ENCODE data around the gene TEDC1.

Gene TEDC1

DNA sequence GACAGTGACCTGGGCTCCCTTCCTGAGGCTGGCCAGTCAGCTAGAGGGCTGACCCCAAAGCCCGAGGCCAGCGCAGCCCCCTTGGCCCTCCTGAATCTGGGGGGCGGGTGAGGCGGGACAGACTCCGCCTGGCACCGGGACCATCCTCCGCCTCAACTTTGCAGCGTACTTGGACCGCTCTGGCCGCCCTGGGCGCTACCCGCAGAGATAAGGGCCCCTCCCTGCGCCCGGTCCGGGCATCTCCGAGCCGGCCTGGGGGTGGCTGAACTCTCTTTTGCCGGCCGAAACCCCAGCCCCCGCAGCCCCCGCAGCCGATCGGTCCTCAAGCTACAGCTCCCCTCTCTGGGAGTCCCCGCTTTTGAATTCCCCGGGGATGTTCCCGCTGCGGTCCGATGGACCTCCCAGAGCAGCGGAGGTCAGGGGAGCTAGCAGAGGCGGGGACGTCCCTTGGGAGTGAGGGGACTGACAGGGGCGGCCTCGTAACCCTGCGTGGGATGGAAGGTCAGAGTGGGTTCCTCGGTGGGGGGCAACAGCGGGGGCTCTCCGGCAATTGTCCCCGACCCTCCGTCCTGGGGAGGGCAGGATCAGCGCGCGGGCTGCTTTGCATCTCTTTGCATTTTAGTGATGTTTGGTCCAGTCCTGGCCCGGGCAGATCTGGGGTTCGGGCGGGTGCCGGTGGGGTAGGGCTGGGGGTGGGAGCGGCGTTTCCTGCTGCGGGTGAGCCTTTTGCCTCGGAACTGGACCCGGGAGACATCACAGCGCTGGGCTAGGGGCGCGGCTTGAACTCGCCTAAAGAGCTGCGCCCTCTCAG lies 4.7 kb upstream of the TEDC1 start, which contains the start of gene CRIP1:
TSS of gene CRIP1 (plus strand) at position 724 of the 811 bp plus-strand sequence. CDS start 374 bp downstream, outside the sequence.
- DNase-seq, result no peak

DNA sequence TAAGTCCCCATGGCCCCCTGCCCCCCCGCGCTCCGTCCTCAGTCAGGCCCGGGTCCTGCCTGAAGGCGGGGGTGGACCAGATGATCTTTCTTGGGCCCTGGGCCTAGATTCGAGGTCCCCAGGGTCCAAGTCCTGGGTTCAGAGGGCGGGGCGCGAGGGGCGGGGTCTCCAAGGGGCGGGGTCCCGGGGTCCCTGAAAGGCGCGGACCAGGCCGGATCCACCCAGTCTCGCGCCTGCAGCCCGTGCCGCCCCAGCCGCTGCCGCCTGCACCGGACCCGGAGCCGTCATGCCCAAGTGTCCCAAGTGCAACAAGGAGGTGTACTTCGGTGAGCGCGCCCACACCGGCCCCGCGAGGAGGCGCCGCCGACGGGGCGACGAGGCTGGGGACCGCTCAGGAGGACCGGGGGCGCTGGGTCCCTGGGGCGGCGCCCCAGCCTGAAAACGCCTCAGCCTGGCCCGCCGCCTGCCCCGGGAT lies 4.0 kb upstream of the TEDC1 start:
- peak; percentile 34 for DNase-seq

DNA sequence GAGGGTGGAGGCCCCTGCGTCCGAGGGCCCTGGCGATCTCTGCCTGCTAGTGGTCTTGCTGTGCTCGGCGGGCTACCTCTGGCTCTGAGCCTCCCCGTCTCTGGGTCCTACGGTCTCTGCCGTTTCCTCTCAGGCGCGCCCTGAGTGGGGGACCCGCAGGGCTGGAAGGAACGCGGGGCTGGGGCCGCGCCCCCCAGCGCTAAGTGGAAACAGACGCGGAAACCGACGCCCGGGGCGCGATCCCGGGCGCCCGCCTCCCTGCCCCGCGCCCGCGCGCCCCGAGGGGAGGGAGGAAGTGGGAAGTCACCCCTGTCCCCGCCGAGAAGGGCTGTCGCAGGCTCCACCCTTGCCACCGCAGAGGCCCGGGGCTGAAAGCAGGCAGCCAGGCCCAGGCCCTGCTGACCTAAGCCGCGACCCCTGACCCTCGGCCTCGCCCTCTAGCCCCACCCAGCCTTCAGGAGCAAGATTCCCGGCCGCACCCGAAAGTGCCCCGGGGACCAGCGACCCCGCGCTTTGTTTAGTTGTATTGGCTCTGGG lies 3.5 kb upstream of the TEDC1 start:
- DNase-seq, result peak; percentile 59

DNA sequence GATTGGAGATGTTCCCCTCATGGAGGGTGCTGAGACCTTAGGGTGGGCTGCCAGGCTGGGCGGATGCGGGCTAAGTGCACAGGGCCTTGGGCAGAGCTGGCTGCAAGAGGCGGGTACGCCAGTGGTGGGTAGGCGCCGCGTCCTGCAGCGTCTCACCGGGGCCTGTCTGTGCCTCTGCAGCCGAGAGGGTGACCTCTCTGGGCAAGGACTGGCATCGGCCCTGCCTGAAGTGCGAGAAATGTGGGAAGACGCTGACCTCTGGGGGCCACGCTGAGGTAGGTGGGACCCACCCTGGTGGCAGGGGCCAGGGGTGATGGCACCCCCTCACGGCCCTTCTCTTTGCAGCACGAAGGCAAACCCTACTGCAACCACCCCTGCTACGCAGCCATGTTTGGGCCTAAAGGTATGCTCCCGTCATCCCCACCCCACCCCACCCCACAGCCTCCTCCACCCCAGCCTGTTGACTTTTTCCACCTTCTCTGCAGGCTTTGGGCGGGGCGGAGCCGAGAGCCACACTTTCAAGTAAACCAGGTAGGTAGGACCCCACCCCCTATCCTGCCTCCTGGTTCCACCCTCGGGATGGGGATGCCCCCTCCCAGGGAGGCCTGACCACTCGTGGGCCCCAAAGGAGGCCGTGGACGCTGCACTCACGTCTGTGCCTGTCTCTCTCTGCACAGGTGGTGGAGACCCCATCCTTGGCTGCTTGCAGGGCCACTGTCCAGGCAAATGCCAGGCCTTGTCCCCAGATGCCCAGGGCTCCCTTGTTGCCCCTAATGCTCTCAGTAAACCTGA lies 2.9 kb upstream of the TEDC1 start:
- DNase-seq, result no peak

DNA sequence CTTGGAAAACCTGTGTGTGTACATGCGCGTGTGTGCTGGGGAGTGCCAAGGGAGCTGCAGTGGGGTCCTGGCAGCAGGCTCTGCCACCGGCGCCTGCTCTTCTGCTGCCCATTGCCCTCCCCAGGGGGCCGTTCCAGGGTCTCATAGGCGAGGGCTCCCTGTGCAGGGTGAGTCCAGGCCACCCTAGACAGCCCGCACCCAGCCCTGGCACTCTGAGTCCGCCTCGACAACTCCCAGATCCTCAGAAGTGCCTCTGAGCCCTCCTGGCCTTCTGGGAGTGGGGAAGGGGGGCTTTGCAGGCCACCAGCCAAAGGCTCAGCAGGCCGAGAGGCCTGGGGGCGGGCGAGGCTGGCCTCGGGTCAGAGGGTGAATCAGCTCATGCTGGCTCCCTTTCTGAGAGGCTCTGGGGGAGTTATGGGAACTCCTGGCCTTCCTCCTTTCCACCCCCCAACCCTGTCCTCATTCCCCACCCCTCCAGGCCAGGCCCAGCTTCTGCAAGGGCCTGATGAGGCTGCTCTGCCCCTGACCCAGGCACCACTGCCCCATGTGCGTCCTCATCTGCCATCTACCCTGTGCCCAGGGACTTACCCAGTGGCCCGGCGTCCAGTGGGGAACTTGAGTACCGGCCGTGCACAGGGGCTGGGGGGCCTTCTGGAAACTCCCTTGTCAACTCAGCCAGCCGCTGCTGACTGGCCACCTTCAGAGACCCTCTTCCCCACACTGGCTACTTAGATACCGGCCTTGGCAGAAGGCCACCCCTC lies 2.1 kb upstream of the TEDC1 start:
- DNase-seq, result no peak

DNA sequence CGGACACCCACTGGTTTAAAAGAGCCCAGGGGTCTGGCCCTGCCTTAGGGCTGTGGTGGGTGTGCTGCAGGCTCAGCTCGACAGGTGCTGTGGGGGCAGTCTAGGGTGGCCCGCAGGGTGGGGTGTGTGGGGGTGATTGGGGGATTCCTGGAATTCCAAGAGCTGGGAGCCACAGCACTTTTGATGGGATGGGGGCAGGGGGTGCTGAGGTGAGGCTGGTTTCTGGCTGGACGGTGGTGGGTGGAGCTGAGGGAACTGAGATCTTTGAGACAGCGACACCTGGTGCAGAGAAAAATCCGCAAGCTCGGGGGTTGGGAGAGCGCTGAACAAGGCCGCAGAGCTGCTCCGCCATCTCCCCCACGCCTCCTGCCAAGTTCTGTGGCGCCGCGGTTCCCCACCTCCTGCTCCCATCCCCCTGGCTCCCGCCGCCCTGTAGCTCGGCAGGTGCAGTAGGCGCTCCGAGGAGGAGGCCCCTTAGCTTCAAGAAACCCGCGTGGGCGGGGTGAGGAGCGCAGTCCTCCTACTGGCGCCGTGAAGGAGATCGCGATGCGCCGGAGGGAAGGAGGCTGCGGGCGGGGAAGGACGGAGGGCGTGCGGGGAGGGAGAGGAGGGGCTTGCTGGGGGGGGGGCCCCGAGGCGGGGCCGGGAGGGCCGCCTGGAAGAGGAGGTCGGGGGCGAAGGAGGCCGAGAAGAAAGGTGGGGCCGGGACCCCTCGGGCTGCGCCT lies 1.3 kb upstream of the TEDC1 start:
- peak; percentile 79 for DNase-seq

DNA sequence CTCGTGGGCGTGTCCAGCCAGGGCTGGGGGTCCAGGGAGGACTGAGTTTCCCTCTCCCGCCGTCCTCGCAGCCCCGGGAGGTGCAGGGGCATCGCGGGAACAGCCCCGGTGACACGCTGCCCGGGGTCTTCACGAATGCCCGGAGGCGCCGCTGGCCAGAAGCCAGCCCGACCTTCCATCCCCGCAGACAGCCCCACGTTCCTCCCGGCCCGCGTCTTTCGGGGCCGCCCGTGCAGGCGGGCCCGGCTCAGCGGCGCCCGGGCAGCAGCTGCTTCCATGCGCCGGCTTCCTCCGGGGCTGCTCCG lies 827 bp upstream of the TEDC1 start:
- DNase-seq, result no peak

DNA sequence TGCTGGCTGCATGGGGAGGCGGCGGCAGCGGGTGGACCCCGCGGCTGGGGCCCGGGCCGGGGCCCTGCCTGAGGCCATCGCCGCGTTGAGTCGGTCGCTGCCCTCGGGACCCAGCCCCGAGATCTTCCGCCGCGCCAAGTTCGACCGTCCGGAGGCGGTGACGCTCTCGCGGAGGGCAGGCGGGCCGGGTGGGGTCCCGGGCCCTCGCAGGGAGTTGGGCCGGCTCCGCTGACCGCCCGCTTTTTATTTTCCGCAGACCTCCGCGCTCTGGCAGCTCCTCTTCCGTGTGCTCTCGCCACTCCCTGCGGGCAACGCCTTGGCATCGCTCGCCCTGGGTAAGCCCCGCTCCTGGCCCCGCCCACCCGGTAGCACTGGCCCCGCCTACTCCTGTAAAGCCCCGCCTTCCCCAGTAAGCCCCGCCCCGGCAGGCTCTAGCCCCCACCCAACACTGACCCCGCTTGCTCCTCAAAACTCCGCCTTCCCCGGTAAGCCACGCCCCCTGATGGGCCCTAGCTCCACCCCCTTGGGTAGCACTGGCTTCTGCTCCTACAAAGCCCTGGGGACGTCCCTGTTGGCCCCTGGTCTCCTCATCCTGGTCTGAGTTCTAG lies 424 bp downstream of the TEDC1 start:
- peak; percentile 90 for DNase-seq

DNA sequence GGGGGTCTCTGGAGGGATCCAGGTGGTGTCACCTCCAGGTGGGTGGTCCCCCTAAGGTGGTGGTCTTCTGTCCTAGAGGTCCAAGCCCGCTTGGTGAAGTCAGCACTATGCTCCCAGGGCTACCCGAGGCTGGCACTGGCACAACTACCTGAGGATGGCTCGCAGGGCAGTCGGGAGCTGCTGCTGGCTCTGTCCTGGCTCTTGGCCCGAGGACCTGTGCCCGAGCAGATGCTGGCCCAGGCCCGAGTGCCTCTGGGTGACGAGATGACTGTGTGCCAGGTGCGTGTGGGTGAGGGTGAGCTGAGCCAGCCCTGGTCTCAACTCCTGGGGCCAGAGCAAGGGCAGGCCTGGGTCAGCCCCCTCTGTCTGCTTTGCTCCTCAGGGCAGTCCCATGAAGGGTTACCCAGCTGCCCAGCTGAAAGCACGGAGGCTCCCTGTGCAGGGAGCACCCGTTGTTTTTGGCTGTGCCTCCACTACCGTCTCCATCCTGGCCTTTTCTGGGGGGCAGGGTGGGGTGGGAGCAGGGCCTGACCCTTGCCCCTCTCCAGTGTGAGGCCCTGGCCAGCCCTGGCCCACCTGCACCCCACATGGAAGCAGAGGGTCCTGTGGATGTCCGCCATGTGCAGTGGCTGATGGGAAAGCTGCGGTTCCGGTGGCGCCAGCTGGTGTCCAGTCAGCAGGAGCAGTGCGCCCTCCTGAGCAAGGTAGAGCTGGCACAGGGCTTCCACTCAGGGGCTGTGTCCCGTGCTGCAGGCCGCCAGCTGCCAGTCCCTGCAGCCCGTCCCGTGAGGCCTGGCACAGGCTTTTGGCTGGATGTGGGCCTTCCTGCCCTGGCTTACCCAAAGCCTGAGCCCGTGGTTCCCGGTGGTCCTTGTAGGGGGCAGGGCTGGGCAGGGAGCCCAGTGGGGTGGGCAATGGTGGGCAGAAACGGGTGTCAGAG lies 1.3 kb downstream of the TEDC1 start:
- DNase-seq, result no peak

DNA sequence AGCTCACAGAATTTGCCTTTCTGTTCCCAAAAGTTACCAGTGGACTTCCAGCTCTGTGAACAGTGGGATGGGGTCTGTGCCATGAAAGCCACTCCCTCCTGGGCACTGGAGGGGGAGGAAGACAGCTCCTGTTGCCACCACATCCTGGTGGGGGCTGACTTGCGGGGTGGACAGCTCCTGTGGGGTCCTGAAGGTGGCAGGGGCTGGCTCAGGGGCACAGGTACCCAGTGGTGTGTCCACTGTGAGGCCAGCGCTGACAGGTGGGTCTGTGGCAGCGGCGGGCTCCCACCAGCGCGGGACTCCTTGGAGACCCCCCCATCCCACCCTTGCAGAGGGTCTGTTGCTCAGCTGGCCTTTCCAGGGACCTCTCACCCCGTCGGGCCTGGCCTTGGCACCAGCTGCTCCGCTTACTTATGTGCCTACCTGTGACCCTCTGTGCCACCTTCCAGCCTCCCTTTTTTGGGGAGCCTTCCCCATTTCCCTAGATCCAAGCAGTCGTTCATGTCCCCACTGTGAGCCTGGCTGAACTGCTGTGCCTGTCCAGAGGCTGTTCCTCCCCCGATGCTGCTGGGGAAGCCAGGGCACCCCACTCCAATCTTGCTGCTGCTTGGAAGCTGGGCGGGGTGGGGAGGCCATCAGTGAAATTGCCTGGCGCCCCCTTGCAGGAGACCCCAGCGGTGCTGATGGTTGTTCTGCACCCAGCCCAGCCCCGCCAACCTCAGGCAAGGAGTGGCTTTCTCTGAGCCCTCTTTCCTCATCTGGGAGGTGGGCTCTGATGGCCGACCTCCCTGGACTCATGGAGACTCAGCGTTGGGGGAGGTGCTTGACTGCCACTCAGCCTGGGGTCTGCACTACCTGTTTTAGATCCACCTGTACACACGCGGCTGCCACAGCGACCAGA lies 2.2 kb downstream of the TEDC1 start:
- no peak for DNase-seq

DNA sequence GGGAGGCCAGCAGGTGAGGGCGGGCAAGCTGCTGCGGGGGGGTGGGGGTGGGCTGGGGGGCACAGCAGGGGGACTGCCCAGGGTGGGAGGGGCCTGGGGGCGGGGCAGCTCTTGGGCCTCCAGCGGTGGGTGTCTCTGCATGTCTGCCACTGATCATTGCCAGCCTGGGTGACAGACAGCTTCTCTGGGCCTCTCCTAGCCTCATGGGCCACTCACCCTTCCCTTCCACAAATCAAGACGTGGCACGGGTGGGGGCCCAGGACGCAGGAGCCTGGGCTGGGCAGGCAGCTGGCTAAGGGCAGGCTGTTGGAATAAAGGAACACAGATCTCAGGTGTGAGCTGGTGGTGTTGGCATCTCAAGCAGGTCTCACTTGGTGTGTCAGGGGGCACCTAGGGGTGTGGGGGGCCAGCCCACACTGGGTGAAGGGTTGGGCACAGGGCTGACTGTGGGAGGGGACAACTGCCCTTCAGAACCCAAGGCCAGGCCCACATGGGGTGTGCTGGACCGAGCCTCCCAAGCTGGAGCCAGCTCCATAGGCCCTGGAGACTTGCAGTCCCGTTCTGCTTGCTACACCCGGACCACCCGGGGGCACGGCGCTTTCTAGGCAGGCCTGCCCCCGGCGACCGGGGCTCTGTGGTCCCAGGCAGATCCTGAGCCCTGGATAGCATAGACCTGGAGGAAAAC lies 3.0 kb downstream of the TEDC1 start:
- DNase-seq, result no peak

DNA sequence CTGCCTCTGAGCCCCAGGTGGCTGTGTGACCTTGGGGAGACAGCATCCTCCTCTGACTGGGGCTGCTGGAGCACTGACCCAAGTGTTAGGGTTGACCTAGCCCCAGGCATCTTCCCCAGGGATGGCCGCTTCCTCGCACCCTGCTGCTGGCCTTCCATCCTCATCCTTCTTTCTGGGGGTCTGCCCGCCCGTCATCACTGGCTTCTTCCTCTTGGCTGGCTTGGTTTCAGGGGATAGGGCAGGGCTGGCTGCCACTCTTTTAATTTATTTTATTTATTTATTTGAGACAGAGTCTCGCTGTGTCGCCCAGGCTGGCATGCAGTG lies 3.5 kb downstream of the TEDC1 start:
- DNase-seq, result no peak

DNA sequence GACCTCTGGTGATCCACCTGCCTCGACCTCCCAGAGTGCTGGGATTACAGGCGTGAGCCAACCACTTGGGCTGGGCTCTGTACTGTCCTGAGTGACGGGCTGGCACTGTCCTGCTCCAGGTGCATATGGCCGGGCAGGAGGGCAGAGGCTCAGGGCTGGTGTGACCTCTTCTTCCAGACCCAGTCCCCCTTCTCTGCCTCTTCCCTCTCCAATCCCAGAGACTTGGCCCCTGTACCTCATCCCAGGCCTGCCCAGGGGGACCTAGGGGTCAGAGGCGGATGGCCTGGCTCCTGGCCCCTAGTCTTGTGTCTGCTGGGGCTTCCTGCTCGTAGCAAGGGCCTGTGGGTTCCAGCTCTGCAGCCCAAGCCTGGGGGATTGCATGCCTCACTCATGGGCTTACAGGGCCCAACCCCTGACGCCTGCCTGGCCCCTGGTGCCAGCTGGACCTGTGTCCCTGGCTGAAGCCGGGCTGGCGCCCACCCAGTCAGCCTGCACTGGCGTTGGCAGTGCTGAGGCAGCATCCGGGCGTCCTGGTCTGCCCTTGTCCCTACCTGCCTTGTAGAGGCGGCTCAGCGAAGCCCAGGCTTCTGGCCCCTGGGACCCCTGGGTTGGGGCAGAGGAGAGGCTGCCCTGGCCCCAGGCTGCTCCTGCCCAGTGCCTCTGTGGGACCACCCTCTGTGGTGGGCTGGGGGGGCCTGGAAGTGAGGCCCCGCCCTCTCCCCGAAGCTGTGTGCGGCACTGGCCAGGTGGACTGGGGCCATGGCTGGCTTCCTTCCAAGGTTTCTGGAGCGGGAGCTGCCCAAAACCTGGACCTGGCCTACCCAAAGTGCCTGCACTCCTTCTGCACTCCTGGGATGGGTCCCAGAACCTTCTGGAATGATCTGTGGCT lies 4.3 kb downstream of the TEDC1 start:
- DNase-seq, result no peak

DNA sequence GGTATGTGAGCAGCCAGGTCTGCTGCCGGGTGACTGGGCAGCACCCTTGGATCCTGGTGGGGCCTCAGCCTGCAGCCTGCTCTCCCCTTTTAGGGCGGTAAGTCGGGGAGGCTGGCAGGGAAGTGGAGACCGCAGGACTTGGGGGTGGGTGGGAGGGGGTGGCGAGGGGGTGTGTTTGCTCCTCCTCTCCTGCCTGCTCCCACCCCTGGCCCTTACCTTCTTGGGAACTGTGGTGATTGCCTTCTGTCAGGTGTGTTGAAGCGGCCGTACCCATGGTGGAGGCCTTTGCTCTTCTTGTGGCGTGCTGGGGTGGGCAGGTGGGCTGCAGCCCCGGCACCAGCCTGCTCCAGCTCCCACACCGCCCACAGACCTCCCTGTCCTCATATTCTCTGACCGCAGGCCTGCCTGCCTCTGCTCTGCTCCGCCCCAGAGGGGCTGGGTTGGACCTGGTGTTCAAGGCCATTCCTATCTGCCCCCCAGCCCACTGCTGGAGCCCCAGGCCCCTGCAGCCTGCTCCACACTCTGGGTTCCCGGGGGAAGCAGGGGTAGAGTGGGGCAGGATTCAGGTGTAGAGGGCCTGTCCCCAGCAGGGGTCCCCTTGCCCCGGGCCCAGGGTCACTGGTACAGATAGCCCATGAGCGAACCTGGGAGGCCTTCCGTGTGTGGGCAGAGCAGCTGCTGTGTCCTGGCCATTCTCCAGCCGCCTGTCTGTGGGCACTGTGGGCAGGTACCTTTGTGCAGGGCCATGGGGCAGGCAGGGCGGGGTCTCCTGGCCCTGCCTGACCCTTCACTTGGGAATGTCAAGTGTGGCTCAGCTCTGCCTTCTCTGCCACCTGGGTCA lies 5.2 kb downstream of the TEDC1 start:
- no peak for DNase-seq

DNA sequence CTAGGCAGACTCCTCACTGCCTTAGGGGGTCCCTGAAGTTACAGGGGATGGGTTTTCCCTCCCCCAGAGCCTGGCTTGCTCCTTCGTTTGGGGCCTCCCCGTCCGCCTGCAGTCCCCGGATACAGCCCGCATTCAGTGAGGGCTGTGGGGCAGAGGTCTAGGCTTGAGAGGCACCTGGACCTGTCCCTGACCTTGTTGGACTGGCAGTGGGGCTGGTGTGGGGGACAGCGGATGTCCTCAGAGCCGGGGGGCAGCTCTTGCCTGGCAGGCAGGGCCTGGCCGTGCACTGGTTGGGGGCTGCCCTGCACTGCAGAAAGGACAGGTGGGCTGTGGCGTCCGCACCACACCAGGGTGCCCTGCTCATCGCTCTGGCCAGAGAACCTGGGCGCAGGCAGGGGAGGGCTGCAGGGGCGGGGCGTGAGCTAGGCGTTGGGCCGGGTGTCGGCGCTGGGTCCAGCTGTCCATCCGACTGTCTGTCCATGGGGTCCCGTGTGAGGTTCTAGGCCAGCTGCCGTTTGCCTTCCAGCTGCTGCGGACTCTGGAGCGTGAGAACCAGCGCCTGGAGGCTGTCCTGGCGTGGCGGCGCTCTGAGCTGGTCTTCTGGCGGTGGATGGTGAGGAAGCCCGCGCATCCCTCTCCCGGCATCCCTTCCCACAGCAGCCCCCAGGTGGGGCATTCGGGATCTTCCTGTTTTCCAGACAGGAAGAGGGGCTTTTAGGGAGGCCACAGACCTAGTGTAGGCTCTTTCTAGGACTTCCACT lies 6.0 kb downstream of the TEDC1 start:
- DNase-seq, result no peak

DNA sequence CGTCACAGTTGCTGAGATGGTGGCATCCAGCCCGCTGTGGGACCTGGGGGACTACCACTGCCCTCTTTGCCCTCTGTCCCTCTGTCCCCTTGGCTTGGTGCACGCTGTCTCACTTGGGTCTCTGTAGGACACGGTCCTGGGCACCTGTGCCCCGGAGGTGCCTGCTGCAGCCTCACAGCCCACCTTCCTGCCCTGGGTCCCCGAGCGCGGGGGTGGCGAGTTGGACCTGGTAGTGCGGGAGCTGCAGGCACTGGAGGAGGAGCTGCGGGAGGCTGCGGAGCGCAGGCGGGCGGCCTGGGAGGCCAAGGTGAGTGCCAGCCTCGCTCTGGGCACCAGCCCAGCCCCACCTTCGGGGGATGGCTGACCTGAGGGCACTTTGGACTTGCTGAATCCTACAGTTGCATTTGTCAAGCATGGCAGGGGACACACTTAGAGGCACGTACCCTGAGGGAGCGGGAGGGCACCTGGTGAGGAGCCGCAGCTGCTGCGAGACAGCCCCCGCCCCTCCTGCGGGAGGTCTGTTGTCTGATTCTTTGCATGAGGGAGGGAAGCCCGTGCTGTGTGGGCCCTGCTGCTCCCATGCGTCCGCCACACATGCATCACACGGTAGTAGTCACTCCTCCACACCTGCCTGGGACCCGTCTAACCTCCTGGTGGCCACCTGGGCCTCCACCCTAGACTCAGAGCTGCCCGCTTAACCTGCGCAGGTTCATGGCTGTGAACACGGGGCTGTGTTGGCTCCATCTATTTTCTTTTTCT lies 6.8 kb downstream of the TEDC1 start:
- no peak for DNase-seq

All from effector CD8-positive, alpha-beta T cell (primary cell).